Activated CD4-positive, alpha-beta T cell treated with anti-CD3 and anti-CD28 coated beads, Interleukin-2, amount 50 U/mL, for 16 hours (primary cell): ENCODE measurements around the gene KLF11.

Source experiments
- DNase-seq: peaks from one replicate; pipeline ENCODE4 v3.0.0-alpha.2; 2020

Gene KLF11

DNA sequence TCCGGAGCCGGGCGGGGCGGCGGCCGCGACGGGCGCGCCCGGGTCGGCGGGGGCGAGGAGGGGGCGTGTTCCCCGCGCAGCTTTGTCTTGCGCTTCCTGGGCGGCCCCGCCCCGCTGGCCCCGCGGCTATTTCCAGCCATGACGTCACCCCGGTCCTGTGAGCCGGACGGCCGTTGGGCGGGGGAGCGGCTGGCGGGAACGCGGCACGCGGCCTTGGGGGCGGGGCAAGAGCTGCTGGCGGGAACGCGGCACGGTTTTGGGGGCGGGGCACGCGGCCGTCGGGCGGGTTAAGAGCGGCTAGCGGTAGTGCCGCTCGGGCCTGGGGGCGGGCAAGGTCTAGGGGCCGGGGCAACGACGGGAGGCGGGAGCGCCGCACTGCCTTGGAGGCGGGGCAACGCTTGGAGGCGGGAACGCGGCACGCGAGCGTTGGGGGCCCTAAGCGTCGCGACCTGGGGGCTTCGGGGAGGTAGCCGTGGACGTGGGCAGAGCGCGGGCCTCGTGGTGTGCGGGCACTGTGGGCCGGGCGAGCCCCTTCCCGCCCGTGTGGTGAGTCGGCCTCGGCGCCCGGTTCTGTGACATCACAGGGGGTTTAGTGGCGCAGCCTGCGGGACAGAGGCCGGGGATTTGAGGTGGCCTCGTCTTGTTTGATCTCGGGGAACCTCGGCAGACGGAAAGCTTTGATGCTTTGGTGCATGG, 704 bp downstream of the KLF11 start:
- DNase-seq: peak; percentile 89

DNA sequence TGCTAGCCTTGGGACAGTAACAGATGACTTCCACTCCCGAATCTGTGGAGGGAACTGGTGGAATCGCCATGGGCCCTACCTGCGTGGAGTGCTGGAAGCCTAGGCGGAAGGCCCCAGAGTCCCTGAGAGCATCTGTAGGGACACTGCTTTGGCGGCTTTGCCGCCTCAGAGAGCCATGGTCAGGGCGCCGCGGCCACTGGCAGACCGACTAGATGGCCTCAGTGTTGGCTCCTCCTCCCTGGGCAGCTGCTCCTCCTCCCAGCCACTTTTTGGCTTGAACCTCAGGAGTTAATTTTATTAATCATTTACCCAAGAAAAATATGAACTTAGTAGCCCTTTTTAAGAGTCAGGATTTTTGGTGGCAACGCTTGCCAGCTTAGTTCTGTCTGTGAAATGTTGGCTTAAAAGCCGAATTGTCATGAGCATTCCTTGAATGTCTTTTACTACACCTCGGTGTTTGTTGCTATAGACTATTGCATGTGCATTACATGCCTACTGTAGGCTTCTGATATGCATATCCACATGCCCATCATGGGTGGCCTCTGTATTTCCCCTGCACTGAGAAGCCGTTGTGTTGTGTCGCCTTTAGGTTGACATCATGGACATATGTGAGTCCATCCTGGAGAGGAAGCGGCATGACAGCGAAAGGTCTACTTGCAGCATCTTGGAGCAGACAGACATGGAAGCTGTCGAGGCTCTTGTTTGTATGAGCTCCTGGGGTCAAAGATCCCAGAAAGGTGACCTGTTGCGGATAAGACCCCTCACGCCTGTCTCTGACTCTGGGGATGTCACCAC, 2.4 kb downstream of the KLF11 start:
- DNase-seq: no peak

DNA sequence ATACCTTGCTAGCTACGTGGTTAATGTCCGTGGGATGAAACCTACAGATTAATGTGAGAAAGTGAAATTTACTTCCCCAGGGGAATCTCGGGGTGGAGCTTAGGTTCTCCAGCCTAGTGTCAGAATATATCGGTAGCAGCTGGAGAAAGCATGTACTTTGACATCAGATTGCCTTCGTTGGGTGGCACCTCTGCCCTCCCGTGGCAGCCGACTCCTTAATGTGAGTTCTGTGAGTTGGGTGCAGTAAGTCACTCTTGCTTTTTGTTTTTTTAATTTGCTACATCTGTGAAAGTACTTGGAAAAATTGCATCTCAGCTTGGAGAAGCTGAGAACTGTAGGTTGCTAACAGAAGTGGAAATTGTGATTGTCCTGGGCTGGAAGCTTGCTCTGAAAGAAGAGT, 3.6 kb downstream of the KLF11 start:
- DNase-seq: no peak

DNA sequence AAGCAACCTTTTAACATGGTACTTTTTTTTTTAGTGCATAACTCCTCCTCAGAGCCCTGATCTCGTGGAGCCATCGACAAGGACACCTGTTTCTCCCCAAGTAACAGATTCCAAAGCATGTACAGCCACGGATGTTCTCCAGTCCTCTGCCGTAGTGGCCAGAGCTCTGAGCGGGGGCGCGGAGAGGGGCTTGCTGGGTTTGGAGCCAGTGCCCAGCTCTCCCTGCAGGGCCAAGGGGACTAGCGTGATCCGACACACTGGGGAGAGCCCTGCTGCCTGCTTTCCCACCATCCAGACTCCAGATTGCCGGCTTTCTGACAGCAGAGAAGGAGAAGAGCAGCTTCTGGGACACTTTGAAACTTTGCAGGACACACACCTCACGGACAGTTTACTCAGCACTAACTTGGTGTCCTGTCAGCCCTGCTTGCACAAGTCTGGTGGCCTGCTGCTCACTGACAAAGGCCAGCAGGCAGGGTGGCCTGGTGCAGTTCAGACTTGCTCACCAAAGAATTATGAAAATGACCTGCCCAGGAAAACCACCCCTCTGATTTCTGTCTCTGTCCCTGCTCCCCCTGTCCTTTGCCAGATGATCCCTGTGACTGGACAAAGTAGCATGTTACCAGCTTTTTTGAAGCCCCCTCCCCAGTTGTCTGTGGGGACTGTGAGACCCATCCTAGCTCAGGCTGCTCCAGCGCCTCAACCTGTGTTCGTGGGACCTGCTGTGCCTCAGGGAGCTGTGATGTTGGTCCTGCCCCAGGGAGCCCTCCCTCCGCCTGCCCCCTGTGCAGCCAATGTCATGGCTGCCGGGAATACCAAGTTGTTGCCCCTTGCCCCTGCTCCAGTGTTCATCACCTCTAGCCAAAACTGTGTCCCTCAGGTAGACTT, 4.5 kb downstream of the KLF11 start:
- no peak for DNase-seq

DNA sequence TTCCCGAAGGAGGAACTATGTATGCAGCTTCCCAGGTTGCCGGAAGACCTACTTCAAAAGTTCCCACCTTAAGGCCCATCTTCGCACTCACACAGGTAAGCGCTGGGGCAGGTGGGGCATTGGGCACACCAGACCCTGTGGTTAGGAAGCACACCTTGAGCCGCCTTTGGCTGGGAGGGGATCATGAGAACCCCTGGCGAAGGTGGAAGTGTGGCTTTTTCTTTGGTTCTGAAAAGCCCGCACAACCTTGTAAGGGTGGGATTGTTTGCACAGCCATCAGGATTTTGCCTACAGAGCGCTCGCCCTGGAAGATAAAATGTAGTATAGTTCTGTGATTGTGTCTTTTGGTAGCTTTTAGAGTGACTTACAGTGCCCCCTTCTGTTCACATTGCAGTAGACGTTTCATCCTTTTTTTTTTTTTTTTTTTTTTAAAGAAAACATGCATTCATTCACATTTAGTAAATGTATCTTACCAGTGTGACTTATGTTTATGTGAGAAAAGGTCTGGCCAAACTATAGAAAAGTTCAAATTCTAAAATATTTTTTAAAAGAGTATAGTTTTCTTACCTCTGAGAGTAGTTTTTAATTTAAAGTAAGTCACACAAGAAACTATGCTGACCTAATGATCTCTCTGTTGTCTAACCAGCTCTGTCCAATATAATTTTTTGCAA, 5.3 kb downstream of the KLF11 start:
- peak; percentile 45 for DNase-seq

DNA sequence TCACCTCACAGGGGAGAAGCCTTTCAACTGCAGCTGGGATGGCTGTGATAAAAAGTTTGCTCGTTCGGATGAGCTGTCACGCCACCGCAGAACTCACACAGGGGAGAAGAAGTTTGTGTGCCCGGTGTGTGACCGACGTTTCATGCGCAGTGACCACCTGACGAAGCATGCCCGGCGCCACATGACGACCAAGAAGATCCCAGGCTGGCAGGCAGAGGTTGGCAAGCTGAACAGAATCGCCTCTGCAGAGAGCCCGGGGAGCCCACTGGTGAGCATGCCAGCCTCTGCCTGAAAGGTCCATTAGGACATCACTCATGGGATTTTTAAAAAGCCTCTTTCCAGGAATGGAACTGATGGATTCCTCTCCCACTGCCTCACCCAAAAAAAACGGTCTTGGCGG, 8.9 kb downstream of the KLF11 start:
- no peak for DNase-seq

DNA sequence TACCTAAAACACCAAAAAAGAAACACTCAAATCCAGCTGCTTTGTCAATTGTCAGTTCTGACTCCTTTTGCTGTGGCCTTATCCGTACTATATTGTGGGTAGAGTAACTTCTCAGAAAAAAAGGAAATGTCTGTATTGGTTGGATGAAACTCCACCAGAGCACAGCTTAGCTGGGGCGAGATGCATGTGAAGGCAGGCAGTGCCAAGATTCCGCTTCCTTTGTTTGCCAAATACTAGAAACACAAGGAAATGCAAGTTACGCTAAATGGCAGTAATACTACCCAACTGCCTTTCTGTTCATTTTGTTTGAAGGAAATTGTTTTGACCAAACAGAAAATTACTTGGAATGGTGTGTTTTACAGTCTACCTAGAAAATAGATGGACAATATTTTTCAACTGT, 10.0 kb downstream of the KLF11 start:
- no peak for DNase-seq

DNA sequence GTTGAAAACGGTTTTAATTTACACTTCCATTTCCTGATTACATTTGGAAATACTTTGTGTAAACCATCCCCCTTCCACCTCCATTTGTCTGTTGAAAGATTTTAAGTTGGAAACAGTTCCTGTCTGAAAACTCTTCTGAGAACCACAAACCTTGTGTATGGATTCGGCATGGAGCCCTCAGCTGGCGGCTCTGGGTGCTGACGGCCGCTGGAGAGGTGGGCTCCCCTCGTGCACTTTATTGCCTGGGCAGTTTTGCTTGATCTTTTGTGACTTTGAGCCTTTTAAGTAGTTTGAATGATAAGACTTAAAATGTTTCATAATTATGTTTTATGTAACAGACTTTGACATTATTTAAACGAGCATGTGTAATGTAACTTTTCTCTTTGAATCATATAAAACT, 11.1 kb downstream of the KLF11 start:
- no peak for DNase-seq

DNA sequence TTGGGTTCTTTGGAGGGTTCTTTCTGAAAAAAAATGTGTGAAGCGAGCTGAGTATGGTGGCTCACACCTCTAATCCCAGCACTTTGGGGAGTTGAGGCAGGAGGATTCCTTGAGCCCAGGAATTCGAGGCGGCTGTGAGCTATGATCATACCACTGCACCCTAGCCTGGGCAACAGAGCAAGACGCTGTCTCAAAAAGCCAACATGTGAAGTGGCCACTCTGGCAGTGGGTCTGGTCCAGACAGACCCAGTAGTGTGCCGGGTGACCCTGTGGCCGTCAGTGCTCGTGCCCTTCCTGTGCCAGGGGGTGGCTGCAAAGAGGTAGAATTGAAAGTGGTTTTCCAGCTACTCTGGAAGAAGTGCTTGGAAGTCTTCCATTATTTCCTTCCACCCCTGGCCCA, 11.6 kb downstream of the KLF11 start:
- no peak for DNase-seq

DNA sequence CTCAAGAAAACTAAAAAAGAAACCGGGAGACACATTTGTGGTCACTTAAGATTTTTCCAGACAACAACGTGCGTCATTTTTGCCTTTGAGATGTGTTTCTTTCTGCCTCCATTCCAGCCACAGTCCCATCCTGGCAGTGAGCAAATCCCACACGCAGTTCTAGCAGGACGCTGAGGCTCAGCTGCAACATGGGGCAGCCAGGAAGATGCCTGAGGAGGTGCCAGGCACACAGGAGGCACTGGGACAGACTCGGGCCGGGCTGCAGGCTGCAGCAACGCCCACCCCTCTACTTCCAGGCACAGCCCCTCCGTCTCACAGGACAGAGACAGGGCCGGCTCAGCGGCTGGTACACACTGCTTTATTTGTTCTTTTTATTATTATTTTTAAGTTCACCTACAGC, 13.1 kb downstream of the KLF11 start:
- no peak for DNase-seq

DNA sequence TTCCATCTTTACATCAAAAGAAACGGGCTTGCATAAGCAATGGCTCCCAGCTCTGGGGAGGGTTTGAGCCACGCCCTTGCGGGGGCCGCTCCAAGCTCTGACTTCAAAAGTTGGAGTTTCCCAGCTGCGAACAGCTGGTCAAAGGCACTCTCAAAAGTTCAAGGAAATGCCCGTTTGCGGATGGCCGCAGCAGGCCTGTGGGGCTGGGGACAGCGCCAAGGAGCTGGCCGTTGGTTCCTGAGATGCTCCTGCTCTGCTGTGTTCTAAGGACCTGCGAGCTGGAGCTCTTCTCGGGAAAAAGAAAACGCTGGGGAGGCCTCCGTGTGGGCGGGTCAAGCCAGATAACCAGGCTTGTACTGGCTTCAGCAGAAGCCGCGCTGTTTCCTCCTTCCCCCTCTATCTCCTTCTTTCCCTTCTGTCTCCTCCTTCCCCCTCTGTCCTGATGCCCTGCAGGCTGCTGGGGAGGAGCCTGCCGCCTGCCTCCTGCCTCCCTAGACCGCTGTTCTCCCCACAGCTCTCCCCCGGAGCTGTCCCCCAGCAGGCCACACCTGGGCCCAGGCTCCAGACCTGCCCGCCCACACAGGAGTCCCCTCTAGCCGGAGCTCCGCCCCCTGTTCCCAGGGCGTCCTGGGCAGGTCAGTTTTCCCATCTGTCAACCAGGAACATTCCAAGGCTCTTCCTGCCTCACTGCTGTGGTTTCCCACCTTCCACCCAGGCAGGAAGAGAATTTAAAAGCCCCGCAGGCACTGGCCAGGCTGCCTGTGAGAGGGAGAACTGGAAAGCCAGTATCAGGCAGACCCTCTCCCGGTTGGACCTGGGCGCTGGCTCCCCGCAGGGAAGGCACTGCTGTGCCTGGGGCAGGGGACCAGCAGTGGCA, 14.1 kb downstream of the KLF11 start:
- no peak for DNase-seq

DNA sequence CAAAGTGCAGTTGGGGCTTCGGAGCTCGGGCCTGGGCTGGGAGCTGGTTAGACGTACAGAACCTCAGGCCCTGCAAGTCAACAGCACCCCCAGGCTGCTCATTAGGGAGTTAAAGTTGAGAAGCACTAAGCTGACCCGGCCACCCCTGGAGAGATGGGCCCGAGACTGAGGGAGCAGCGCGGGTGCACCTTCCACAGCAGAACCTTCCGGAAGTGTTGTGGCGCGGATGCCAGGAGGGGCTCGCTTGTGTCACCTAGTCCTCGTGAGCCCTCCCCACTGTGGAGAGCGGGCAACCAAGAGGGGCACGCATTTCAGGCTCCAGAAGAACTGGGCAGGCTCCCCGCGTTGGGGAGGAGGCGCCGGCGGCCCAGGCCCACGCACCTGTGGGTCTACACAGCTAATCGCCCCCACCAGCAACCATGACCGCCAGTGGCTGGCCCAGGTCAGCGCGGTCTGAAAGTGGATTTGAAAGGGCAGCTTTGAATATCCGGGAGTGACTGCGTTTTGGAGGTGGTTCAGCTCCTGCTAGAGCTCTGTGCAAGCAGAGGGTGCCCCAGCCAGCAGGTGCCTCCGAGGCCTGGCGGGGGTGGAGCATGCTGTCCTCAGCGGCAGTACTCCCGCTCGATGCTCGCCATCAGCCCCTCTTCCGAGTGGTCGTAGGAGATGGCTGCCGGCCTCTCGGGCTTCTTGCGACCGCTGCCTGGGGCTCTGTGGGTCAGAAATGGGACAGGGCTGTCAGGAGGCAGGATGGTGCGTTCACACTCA, 15.1 kb downstream of the KLF11 start:
- no peak for DNase-seq

DNA sequence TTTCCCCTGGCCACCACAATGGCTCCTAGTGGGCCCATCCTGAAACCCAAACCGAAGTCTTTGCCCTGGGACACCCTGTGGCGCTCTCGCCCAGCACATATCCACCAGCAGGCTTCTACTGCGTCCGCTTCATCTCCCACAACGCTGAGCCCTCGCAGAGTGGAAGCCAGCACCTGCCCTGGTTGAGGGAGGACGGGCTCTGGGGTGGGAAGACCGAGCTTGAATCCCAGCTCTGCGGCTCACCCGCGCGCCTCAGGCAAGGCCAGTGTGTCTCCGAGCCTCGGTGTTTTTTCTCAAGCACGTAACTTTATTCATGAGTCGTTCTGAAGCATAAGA, 15.6 kb downstream of the KLF11 start:
- DNase-seq: no peak

DNA sequence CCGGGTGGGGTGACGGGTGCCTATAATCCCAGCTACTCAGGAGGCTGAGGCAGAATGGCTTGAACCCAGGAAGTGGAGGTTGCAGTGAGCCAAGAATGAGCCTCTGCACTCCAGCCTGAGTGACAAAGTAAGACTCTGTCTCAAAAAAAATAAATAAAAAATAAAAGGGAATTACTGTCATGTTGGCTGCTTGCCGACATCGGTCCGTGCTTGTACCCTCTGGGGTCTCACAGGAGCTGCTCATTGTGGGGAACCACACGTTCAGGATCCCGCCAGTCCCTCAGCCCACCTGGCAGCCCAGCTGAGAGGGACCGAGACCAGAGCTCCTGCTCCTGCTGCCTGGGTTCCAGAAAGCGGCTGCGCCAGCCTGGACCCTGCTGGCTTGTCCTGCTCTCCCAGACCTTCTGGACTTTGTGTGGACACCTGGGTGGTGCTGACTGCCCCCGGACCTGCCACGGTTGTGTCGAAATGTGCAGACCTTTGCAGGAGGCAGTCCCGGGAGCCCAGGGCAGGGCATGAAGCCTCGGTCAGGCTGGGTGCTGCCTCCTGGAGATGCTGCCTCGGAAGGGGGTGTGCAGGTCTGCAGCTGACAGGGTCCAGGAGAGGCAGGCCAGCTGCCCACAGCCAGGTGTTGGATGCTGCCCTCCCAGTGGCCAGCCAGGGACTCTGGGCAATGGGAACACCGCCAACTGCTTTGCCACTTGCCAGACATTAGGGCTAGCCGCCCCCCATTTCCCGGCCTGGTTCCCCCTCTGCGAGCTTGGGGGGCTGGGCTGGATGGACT, 16.4 kb downstream of the KLF11 start:
- DNase-seq: no peak

DNA sequence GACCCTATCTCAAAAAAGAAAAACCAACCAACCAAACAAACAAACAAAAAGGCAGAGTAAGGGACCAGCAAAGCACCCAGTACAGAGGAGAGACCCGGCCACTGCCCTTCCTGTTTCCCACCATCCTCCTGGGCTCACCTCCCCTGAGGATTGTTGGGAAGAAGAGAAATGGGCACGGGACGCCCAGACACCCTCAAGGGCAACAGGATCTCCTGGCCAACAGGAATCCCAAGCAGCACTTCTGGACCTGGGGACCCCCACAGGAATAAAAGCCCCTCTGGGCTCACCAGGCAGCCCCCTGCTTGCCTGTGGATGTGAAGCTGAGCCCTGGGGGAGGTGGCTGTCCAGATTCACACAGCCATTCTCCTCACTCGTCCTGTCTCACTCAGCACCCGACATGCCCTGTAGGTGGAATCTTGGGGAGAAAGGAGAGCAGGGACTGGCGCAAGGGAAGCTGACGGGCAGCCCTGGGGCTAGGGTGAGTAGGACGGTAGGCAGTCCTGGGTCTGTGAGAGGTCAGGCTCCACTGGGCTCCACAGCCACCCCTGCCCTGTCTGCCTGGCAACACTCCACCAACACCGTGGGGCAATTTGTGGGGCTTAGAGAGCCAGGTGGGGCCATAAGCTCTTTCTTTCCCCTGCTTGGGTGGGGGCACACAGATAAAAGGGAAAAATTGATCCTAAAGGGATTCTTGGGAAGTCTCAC, 18.0 kb downstream of the KLF11 start:
- no peak for DNase-seq

DNA sequence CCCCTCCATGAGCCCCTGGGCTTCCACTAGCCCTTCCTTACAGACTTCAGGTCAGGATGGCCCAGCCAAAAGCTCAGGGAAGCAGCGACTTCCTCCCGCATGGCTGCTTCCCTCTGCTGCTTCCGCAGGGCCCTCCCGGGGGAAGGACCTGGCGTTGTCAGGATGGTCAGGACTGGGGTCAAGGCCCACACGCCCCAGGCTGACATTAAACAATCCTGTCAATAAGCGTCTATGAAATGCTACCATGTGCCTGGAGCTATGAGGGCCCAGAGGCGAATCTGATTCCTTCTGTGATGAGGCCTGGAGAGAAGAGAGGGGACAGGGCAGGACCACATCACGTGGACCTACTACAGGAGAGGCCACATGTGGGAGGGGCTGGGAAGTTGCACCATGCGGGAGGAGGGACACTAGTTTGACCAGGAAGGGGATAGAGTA, 19.6 kb downstream of the KLF11 start:
- no peak for DNase-seq

DNA sequence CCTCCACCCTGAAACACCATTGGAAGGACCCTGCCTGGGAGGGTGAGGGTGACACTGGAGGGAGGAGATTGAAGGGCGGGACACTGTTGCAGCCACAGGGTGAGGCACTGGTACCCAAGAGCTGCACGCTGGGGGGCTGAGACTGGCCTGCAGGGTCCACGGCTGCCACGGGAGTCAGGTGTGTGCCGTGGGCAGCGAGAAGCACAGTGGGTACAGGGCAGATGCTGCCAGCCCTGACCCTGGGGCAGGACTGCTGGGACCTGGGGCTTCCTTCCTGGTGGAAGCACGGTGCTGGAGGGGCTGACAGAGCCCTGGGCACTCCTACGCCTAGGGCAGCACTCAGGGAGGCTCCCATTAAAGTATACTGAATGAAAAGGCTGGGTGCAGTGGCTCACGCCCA, 20.2 kb downstream of the KLF11 start:
- no peak for DNase-seq

DNA sequence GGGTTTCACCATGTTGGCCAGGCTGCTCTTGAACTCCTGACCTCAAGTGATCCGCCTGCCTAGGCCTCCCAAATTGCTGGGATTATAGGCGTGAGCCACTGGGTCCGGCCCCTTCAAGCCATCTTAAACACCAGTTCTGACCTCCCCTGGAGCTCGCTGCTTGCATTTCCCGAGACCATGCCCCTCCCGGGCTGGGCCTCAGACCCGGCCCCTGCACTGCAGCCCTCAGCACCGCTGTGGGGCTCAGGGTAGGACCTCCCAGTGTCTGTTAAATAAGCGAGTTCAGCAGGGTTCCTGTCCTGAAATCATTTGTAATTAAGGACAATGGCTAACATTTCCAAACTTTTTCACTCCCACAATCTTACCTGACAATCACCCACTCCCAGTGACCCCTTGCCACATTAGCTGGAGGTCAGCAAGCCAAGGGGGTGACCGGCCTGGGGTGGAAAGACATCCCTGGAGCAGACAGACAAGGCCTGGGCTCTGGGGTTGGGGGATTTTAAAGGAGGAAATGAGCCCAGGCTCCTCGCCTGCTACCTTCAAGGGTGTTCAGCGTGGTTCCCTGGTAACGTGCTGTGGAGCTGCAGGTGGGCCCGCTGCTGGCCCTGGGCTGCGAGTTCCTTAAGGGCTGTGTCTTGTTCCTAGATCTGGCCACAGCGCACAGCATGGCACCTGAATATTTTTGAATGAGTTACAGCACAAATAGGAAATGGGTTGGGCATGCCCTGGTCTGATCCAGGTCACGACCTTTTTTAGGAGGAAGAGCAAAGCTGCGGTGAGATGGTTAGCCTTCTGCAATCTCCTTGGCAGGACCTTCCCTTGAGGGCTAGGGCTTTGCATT, 21.8 kb downstream of the KLF11 start:
- no peak for DNase-seq

DNA sequence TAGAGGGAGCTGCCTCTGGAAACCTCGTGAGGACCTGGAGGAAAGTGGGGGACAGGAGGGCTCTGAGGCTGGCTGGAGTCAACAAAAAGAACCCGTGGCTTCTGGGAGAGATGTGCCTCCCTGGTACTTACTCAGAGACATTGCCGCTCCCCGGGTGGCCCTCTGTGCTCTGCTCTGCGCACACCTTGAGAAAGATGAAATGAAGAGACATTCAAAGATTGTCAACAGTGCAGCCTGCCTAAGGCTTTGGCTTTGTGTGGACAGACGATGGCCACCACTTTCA, 22.4 kb downstream of the KLF11 start:
- DNase-seq: no peak
